AG10803 (cell line): ENCODE measurements around the gene SGIP1.

Experiments used
- DNase-seq: peaks from one replicate; pipeline ENCODE4 v3.0.0; 2010; ENCODE audit warnings: low read depth
- H3K4me3 ChIP-seq: 2 replicates; pipeline ENCODE4 v1.5.1; 2011; ENCODE audit warnings: mild to moderate bottlenecking, low read length, control low read depth
- CTCF ChIP-seq: conservative IDR thresholded peaks from 2 replicates; pipeline ENCODE4 v1.5.1; 2011; ENCODE audit warnings: mild to moderate bottlenecking, low read length, control low read depth, inconsistent platforms

Gene SGIP1

GRCh38 chr1:66654643-66655042 lies 120.7 kb downstream of the SGIP1 start:
- DNase-seq: no peak
- no peak for TF ChIP-seq CTCF
- H3K4me3 ChIP-seq: no peak overlapping the region

- H3K4me3 ChIP-seq: no peak overlapping the region
- DNase-seq: peak; percentile 20
- no peak for TF ChIP-seq CTCF
These were observed 137.5 kb downstream of the SGIP1 start for GRCh38 chr1:66671455-66671854.

GRCh38 chr1:66676613-66677298 lies 142.8 kb downstream of the SGIP1 start:
- no peak overlapping the region for H3K4me3 ChIP-seq
- peak; percentile 92 for DNase-seq
- no peak for TF ChIP-seq CTCF

- TF ChIP-seq CTCF: no peak
- H3K4me3 ChIP-seq: no peak overlapping the region
- DNase-seq: peak; percentile 43
These were observed 144.2 kb downstream of the SGIP1 start for GRCh38 chr1:66678146-66678545.

GRCh38 chr1:66679140-66679539 lies 145.2 kb downstream of the SGIP1 start:
- no peak for DNase-seq
- H3K4me3 ChIP-seq: no peak overlapping the region
- TF ChIP-seq CTCF: no peak

- TF ChIP-seq CTCF: no peak
- no peak overlapping the region for H3K4me3 ChIP-seq
- no peak for DNase-seq
These were observed 147.7 kb downstream of the SGIP1 start for GRCh38 chr1:66681686-66682085.

- no peak overlapping the region for H3K4me3 ChIP-seq
- TF ChIP-seq CTCF: no peak
- DNase-seq: no peak
These were observed 148.2 kb downstream of the SGIP1 start for GRCh38 chr1:66682106-66682505.
